IPS-20b (cell line): ENCODE measurements around the gene LIME1.
"Not testable (repeated sequence)": the region's sequence is repeated elsewhere in the genome, so short reads cannot be mapped to it uniquely, and the experiment has no call there.

Source experiments
- H3K27ac ChIP-seq: one replicate; pipeline ENCODE4 v1.5.1; 2013; ENCODE audit warnings: low read length
- H3K27me3 ChIP-seq: 2 replicates; pipeline ENCODE4 v1.6.1; 2013; ENCODE audit warnings: mild to moderate bottlenecking, low read length, inconsistent platforms; ENCODE audit not compliant: insufficient read depth
- H3K36me3 ChIP-seq: 2 replicates; pipeline ENCODE4 v1.6.1; 2013; ENCODE audit warnings: low read depth, mild to moderate bottlenecking, inconsistent platforms, low read length, moderate library complexity; ENCODE audit not compliant: insufficient read depth
- H3K4me1 ChIP-seq: 2 replicates; pipeline ENCODE4 v1.6.1; 2013; ENCODE audit warnings: mild to moderate bottlenecking, control low read depth, inconsistent platforms, low read length, moderate library complexity; ENCODE audit not compliant: insufficient read depth
- H3K4me3 ChIP-seq: 2 replicates; pipeline ENCODE4 v1.5.1; 2013; ENCODE audit warnings: mild to moderate bottlenecking, low read length, inconsistent platforms
- H3K9ac ChIP-seq: 2 replicates; pipeline ENCODE4 v1.6.1; 2013; ENCODE audit warnings: low read depth, mild to moderate bottlenecking, inconsistent platforms, low read length, moderate library complexity
- H3K9me3 ChIP-seq: 2 replicates; pipeline ENCODE4 v1.6.1; 2013; ENCODE audit warnings: mild to moderate bottlenecking, low read depth, low read length, inconsistent platforms; ENCODE audit not compliant: insufficient read depth

Gene LIME1

DNA sequence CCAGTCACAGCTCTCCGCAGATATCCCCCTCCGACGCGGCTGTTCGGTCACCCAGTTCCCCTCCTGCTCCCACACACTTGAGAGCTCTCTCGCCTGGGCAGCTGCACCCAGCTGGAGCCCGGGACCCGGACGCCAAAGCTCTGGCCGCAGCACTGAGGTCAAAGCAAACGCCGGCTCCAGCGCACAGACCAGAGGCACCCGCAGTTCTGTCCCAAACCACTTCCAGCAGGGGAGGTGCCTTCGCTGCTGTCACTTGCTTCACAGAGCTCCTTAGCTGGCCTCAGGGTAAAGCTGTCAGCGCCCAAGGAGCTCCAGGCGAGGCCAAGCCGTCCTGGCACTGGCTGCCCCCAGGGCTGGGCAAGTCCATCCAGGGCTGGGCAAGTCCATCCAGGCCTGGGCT, 31.0 kb downstream of the LIME1 start:
- H3K27ac ChIP-seq: no peak overlapping the region
- H3K9me3 ChIP-seq: no peaks in the 10 kb centered on the region
- H3K4me3 ChIP-seq: no peak overlapping the region
- H3K4me1 ChIP-seq: no peaks in the 10 kb centered on the region
- no peak overlapping the region for H3K9ac ChIP-seq
- H3K36me3 ChIP-seq: no peaks in the 10 kb centered on the region; the same call in 1 of the 2 replicates
- H3K27me3 ChIP-seq: no peaks in the 10 kb centered on the region

DNA sequence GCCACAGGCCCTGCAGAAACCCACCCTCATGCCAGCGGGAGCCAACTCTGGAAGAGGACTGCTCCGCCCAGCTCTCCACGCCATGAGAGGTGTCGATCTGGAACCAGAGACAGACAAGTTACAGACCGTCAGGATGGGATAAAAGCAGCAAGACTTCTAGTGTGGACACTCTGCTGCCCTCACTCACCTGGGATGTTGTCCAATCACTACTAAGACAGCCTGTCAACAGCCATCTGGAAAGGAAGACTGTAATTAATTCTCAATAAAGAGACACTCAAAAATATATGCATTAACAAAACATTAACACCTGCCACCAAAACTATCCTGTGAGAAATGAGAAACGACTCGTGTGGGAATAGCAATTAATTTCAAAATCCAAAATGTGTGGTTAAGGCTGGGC, 31.4 kb downstream of the LIME1 start:
- Histone ChIP-seq H3K9me3 (no peaks in the 10 kb centered on the region), H3K27me3 (no peaks in the 10 kb centered on the region), H3K4me3 (no peak overlapping the region), H3K27ac (no peak overlapping the region), H3K4me1 (no peaks in the 10 kb centered on the region), H3K36me3 (no peaks in the 10 kb centered on the region; the same call in 1 of the 2 replicates), H3K9ac (no peak overlapping the region)

DNA sequence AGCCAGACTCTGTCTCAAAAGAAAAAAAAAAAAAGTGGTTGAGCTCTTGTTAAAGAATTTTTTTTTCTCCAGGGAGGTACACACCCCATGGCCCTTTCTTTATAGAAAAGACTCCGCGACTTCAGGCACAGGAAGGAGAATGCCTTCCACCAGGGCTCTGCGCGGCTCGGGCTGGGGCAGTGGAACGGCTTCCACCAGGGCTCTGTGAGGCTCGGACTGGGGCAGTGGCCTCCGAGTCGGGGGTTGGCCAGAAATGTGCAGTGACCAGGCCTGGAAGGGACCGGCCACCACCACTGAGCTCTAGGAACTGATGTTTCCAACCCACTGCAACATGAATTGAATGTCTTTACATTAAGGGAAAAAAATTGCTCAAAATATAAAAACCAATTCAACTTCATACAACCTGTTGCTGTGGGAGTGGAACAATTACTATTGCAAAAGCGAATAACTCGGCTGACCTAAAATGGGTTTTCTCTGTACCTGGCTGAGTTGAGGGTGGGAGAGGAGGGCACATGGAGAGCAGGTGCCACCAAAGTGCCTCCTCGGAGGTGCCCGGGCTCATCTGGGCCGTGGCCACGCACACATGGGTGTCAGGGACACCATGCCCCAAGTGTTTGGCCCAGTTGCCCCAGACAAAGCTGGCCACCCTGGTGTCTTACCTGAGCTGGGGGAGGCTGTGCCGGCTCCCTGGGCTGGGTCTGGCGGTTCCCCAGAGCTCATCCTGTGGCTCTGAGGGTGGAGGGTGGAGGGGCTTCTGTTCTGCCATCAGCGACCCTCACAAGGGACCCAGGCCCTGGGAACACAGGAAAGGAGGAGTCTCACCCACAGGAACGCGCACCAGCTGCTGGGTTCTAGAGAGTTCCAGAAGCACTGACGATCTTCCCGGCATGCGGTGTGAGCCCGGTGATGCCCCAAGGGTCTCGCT, 32.4 kb downstream of the LIME1 start:
- no peaks in the 10 kb centered on the region for H3K9me3 ChIP-seq
- H3K36me3 ChIP-seq: no peaks in the 10 kb centered on the region; the same call in 1 of the 2 replicates
- no peak overlapping the region for H3K9ac ChIP-seq
- no peak overlapping the region for H3K27ac ChIP-seq
- no peaks in the 10 kb centered on the region for H3K27me3 ChIP-seq
- no peaks in the 10 kb centered on the region for H3K4me1 ChIP-seq
- no peak overlapping the region for H3K4me3 ChIP-seq

DNA sequence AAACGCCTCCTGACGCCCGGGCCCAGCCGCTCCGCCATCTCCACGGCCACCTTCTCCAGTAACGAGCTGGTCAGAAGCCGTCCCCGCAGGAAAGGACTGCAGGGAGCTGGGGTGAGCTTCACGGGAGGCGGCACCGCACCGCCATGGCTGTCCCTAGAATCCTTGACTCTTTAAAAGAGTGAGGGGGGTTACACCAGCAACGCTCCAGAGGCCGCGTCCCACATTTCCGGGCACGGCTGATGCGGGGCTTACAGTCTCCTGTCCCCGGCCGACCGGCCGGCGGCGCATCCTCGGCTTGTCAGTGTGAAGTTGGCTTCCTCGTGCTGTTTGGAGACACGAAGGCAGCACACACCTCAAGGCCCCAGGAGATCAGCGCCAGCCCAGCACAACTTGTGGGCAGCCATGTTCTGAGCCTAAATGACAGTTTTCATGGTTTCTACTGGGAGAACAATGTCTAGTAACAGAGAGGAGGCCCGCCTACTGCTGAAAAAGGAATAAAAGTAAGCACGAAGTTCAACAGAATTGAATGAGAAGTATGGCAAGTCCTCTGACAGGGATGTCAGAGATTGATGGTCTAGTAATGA, 33.5 kb downstream of the LIME1 start:
- Histone ChIP-seq H3K9ac (no peak overlapping the region), H3K9me3 (no peaks in the 10 kb centered on the region), H3K27me3 (no peaks in the 10 kb centered on the region), H3K4me1 (no peaks in the 10 kb centered on the region), H3K36me3 (no peaks in the 10 kb centered on the region; the same call in 1 of the 2 replicates), H3K4me3 (no peak overlapping the region), H3K27ac (no peak overlapping the region)

DNA sequence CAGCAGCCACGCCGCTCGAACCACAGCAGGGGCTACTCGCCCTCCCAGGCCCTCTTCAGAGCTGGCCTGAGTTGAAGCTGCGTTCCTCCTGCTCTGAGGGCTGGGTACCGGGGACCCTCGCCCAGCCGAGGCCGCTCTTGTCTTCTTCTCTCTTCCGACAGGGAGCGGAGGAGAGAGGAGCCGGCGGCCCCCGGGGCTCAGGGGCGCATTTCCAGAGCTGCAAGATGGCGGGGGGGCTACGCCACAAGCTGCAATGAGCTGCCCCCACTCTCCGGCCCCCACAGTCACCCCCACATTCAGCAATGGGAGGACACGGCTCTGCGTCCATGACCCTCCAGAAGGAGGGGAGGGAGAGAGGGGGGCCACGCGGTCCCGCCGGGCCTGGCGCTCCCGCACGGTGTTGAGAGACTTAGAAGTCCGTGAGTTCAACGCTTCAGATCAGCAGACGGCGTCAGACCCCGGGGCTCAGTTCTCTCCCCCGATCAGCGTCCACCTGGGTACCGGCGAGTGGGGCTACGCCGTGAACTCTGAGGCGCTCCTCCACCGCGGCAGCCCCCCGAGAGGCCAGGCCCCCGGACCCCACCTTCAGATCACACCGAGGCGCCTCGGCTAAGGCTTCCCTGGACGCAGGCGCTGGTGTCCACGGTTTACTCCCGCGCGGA, 34.7 kb downstream of the LIME1 start:
- Histone ChIP-seq H3K27me3 (no peaks in the 10 kb centered on the region), H3K9ac (no peak overlapping the region), H3K36me3 (no peaks in the 10 kb centered on the region; the same call in 1 of the 2 replicates), H3K9me3 (no peaks in the 10 kb centered on the region), H3K4me3 (no peak overlapping the region), H3K27ac (no peak overlapping the region), H3K4me1 (no peaks in the 10 kb centered on the region; the same call in 1 of the 2 replicates)

DNA sequence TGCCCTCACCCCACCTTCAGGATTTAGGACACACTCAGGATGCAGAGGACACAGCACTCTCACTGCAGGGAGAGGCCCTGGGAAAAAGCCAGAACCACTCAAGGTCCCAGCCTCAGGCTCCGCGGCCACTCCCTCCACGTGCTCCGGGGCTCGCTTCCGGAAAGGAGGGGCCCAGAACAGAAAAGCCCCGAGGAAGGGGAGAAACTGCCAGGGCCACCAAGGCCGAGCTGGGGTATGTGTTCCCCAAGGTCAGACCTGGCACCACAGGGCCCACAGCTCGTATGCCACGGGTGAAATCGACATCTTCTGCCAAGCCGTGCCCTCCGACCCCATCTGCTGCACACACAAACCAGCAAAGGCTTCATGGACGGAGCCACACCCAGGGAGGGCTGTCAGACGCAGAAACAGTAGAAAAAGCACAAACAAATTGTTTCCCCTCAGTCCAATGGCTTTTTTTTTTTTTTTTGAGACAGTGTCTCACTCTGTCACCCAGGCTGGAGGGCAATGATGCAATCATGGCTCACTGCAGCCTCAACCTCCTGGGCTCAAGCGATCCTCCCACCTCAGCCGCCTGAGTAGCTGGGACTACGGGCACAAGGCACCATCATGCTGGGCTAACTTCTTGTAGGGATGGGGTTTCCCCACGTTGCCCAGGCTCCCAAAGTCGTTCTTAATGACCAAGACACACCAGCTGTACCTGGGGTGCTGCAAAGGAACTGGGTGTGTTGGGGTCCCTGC, 36.5 kb downstream of the LIME1 start:
- no peaks in the 10 kb centered on the region; the same call in 1 of the 2 replicates for H3K36me3 ChIP-seq
- no peak overlapping the region for H3K27ac ChIP-seq
- H3K9me3 ChIP-seq: no peaks in the 10 kb centered on the region
- no peak overlapping the region for H3K4me3 ChIP-seq
- H3K9ac ChIP-seq: no peak overlapping the region
- H3K4me1 ChIP-seq: no peaks in the 10 kb centered on the region; the same call in 1 of the 2 replicates
- no peaks in the 10 kb centered on the region for H3K27me3 ChIP-seq

DNA sequence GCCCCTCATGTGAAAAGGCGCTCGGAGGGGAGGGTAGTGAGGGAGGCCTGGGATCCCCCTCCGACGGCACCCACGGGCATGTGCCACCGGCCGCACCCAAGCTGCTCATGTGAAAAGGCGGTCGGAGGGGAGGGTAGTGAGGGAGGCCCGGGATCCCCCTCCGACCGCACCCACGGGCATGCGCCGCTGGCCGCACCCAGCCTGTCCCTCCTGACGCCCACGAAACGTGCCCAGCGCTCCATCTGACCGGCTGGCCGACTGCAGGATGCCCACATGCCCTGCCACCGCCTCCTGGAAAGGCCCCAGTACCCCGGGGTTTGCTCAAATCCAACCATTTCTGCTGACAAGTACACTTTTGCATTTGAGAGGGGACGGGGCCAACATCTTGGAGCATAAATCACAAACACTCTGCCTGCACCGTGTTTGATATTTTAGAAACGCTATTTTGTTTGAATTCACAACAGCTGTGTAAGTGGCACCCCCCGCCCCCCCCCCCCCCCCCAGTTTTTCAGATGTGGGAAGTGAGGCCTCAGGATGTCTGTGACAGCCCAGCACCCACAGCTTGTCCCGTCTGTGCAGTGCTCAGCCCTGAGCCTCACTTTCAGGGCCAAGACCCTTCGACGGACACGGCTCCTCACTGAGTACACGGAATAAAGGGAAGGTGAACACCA, 37.2 kb downstream of the LIME1 start:
- Histone ChIP-seq H3K9me3 (no peaks in the 10 kb centered on the region), H3K9ac (no peak overlapping the region), H3K4me3 (no peak overlapping the region), H3K27me3 (no peaks in the 10 kb centered on the region), H3K36me3 (no peaks in the 10 kb centered on the region; the same call in 1 of the 2 replicates), H3K4me1 (no peaks in the 10 kb centered on the region; the same call in none of the 2 replicates), H3K27ac (no peak overlapping the region)

DNA sequence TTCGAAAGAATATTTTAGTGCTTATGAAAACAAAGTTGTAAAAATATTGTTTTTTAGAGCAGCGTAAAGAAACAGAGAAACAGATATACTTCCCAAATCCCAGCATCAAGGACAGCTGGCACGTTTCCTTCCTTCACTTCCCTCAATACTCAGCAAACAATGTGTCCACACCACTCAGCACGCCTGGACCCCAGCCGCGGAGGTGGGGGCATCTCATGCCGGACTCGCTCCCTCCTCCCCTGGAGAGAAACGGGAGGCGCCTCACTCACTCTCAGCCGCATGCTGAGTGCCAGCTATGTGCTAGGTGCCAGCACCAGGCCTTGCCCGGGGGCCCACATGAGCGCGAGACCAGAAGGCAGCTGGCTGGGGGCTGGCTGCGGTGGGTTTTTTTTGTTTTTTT, 37.8 kb downstream of the LIME1 start:
- H3K36me3 ChIP-seq: no peaks in the 10 kb centered on the region
- no peak overlapping the region for H3K27ac ChIP-seq
- no peaks in the 10 kb centered on the region for H3K27me3 ChIP-seq

DNA sequence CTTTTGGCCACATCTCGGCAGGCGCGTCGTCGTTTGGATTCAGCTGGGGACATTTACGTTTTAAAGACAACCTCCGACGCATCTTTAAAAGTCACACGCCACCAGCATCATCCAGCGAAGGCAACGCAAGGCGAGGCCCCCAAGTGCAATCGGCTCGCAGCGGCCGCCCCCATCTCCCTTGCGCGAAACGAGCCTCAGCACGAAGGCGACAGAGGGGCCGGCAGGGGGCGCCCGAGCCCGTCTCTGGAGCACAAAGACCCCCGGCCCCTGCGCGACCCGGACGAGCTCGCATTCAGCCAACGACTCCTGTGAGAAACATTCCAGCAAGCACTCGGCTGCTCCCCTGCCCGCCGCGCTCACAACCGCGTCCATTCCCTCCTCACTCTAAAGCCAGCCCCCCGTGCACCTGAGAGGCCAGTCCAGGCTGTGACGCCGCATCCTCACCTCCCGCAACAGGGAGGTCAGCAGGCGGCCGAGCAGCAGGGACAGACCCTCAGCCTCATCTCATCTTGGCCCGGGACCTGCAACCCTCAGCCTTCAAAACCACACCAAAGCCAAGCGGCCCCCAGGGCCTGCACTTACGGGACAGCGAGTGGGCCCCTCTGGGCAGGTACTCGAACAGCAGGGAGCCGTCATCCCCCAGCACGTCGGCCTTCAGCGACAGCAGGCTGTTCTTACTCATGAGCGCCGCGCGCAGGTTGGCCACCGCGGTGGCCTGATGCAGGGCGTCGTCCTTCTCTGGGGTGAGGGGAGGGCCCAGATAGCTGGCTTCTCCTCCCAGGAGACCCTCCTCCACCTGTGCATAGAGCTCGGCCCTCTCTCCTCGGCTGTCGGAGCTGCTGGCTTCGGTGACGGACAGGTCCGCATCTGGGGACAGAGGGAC, 38.9 kb downstream of the LIME1 start:
- Histone ChIP-seq H3K36me3 (no peaks in the 10 kb centered on the region), H3K9ac (peak overlapping the region; percentile 67; the same call in 1 of the 2 replicates), H3K4me1 (no peaks in the 10 kb centered on the region; the same call in none of the 2 replicates), H3K27me3 (no peaks in the 10 kb centered on the region), H3K4me3 (peak overlapping the region; percentile 74), H3K9me3 (no peaks in the 10 kb centered on the region), H3K27ac (no peak overlapping the region)

More for the DNA sequence above, 37.8 kb downstream of the LIME1 start:
- Histone ChIP-seq H3K4me1 (no peaks in the 10 kb centered on the region; the same call in none of the 2 replicates), H3K9ac (no peak overlapping the region), H3K4me3 (no peak overlapping the region), H3K9me3 (no peaks in the 10 kb centered on the region)

DNA sequence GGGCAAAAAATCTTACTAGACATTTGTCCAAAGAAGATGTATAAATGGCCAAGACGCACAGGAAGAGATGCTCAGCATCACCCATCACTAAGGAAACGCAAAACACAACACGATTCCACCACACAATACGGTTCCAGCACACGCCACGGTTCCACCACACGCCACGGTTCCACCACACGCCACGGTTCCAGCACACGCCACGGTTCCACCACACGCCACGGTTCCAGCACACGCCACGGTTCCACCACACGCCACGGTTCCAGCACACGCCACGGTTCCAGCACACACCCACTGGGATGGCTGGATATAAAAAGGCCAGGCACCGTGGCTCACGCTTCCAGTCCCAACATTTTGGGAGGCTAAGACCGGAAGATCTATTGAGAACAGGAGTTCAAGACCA, 40.4 kb downstream of the LIME1 start:
- H3K27me3 ChIP-seq, H3K9me3 ChIP-seq, H3K36me3 ChIP-seq, H3K27ac ChIP-seq, H3K4me3 ChIP-seq, H3K9ac ChIP-seq, H3K4me1 ChIP-seq: not testable (repeated sequence)
